ENCODE measurements around the gene UNK. TPM values are rescaled to one million over a fixed set of nuclear protein-coding genes. Genes with fewer than 3 reads are reported as not detected.

UNK gene
- total and polyA plus RNA-seq, 2 of the 13 experiments (the other 11 are each of a cell fraction or from before 2014, with no cell fraction given): 31.6 to 33.0 TPM

DNA sequence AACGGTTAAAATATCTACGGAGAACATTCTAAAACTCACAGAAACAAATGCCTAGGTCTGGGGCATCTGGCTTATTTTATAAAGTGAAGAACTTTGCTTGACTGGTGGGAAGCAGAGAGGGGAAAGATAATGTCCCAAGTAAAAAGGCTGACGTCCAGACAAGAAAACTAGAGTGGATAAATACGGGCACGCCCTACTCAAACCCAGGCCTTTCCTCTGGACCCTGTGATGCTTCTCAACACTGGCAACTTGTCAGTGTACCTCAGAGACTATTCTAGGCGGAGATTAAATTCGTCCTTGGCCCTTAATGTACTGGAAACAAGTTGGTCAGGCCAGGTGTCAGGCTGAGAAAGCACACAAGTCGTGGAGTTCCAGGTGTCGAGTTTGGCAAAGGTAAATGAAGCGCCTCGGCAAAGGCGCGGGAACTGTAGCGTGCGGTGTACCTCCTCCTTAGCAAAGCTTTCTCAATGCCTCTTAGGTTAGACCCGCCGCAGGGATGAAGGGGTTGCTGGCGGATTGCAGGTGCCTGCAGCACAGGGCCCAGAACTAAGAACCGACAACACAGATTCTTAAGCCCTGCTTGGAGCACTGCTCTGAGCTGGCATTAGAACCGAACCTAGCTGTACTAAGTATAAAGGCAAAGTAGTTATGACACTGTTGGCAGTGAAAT lies 668 bp upstream of the UNK start (continued):
- TF ChIP-seq, protein P1, sequence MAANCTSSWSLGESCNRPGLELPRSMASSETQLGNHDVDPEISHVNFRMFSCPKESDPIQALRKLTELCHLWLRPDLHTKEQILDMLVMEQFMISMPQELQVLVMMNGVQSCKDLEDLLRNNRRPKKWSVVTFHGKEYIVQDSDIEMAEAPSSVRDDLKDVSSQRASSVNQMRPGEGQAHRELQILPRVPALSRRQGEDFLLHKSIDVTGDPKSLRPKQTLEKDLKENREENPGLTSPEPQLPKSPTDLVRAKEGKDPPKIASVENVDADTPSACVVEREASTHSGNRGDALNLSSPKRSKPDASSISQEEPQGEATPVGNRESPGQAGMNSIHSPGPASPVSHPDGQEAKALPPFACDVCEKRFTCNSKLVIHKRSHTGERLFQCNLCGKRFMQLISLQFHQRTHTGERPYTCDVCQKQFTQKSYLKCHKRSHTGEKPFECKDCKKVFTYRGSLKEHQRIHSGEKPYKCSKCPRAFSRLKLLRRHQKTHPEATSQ (CRISPR knock-in tag; IDR thresholded peaks at IDR 0.05; ENCODE audit: borderline replicate concordance): 0 out of 2 replicates have a peak, but pooled peaks have one; percentile 22
- no peak for TF ChIP-seq ZKSCAN1 (IDR thresholded peaks at IDR 0.05; ENCODE audit: low read length)
- TF ChIP-seq ZSCAN12 (CRISPR knock-in tag; IDR thresholded peaks at IDR 0.05): no peak
- no peak for TF ChIP-seq POGZ (CRISPR knock-in tag; IDR thresholded peaks at IDR 0.05)
- no peak; the same call in 1 of the 2 replicates for TF ChIP-seq ZNF34 (CRISPR knock-in tag; IDR thresholded peaks at IDR 0.05; ENCODE audit: borderline replicate concordance)
- TF ChIP-seq ZNF616 (CRISPR knock-in tag; IDR thresholded peaks at IDR 0.05; ENCODE audit: low read depth): 0 out of 2 replicates have a peak, but pooled peaks have one; percentile 42
- no peak for TF ChIP-seq NFYB (CRISPR knock-in tag; IDR thresholded peaks at IDR 0.05)
- TF ChIP-seq FOSL1 (CRISPR knock-in tag; IDR thresholded peaks at IDR 0.05; ENCODE audit: borderline replicate concordance): no peak
- TF ChIP-seq SMAD9 (CRISPR knock-in tag; IDR thresholded peaks at IDR 0.05): no peak
- TF ChIP-seq, protein P2, sequence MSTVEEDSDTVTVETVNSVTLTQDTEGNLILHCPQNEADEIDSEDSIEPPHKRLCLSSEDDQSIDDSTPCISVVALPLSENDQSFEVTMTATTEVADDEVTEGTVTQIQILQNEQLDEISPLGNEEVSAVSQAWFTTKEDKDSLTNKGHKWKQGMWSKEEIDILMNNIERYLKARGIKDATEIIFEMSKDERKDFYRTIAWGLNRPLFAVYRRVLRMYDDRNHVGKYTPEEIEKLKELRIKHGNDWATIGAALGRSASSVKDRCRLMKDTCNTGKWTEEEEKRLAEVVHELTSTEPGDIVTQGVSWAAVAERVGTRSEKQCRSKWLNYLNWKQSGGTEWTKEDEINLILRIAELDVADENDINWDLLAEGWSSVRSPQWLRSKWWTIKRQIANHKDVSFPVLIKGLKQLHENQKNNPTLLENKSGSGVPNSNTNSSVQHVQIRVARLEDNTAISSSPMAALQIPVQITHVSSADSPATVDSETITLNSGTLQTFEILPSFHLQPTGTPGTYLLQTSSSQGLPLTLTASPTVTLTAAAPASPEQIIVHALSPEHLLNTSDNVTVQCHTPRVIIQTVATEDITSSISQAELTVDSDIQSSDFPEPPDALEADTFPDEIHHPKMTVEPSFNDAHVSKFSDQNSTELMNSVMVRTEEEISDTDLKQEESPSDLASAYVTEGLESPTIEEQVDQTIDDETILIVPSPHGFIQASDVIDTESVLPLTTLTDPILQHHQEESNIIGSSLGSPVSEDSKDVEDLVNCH (CRISPR knock-in tag; IDR thresholded peaks at IDR 0.05): no peak
- no peak; the same call in 1 of the 2 replicates for TF ChIP-seq CCDC6 (CRISPR knock-in tag; IDR thresholded peaks at IDR 0.05)
- 0 out of 2 replicates have a peak, but pooled peaks have one; percentile 21 for TF ChIP-seq ZNF674 (CRISPR knock-in tag; IDR thresholded peaks at IDR 0.05; ENCODE audit: low read depth)
- no peak for TF ChIP-seq RARA (CRISPR knock-in tag; IDR thresholded peaks at IDR 0.05)
- TF ChIP-seq, protein P3, sequence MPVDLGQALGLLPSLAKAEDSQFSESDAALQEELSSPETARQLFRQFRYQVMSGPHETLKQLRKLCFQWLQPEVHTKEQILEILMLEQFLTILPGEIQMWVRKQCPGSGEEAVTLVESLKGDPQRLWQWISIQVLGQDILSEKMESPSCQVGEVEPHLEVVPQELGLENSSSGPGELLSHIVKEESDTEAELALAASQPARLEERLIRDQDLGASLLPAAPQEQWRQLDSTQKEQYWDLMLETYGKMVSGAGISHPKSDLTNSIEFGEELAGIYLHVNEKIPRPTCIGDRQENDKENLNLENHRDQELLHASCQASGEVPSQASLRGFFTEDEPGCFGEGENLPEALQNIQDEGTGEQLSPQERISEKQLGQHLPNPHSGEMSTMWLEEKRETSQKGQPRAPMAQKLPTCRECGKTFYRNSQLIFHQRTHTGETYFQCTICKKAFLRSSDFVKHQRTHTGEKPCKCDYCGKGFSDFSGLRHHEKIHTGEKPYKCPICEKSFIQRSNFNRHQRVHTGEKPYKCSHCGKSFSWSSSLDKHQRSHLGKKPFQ (CRISPR knock-in tag; IDR thresholded peaks at IDR 0.05; ENCODE audit: insufficient replicate concordance): no peak
- TF ChIP-seq, protein P4, sequence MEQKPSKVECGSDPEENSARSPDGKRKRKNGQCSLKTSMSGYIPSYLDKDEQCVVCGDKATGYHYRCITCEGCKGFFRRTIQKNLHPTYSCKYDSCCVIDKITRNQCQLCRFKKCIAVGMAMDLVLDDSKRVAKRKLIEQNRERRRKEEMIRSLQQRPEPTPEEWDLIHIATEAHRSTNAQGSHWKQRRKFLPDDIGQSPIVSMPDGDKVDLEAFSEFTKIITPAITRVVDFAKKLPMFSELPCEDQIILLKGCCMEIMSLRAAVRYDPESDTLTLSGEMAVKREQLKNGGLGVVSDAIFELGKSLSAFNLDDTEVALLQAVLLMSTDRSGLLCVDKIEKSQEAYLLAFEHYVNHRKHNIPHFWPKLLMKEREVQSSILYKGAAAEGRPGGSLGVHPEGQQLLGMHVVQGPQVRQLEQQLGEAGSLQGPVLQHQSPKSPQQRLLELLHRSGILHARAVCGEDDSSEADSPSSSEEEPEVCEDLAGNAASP (CRISPR knock-in tag; IDR thresholded peaks at IDR 0.05; ENCODE audit: borderline replicate concordance): no peak
- TF ChIP-seq ZNF264 (CRISPR knock-in tag; IDR thresholded peaks at IDR 0.05): 0 out of 2 replicates have a peak, but pooled peaks have one; percentile 72
- no peak for TF ChIP-seq DNMT3B (CRISPR knock-in tag; conservative IDR thresholded peaks at IDR 0.05)
- no peak; the same call in 1 of the 2 replicates for TF ChIP-seq NFIC (IDR thresholded peaks at IDR 0.05; ENCODE audit: low read length)

All from HepG2 (cell line).